DOHH2 (cell line): Measurements from ENCODE around the gene RNF135.

Experiments used
- CTCF ChIP-seq: fragments of 200-600 bp; sonication (generic); IDR thresholded peaks from one replicate; pipeline ENCODE4 v1.5.1; 2014; ENCODE audit warnings: antibody characterized with exemption, mild to moderate bottlenecking, low read depth, low read length; ENCODE audit not compliant: poor library complexity, severe bottlenecking
- EZH2phosphoT487 ChIP-seq: fragments of 200-600 bp; sonication (generic); IDR thresholded peaks from 2 replicates; pipeline ENCODE4 v1.6.1; 2017; ENCODE audit warnings: borderline replicate concordance, mild to moderate bottlenecking, antibody characterized with exemption, low read length, moderate library complexity, mixed read lengths

GRCh38 chr17:31048142-31048541 lies 77.3 kb downstream of the RNF135 start:
- TF ChIP-seq CTCF (no peak), EZH2phosphoT487 (no peak)
